WI38 (cell line): ENCODE measurements around the gene PCBP3.
"Not testable (repeated sequence)": the region's sequence is repeated elsewhere in the genome, so short reads cannot be mapped to it uniquely, and the experiment has no call there.

Experiments
- H3K4me3 ChIP-seq: 2 replicates; pipeline ENCODE4 v1.5.1; 2011; ENCODE audit warnings: low read depth, mild to moderate bottlenecking, control low read depth, low read length
- TF ChIP-seq, protein P1 (sequence below): IDR thresholded peaks from 2 replicates; pipeline ENCODE4 v1.5.1; 2012; ENCODE audit warnings: low read depth, mild to moderate bottlenecking, control low read depth, low read length

The PCBP3 gene

GRCh38 chr21:45618287-45618686 is 25.2 kb upstream of the PCBP3 start:
- TF ChIP-seq, protein P1, sequence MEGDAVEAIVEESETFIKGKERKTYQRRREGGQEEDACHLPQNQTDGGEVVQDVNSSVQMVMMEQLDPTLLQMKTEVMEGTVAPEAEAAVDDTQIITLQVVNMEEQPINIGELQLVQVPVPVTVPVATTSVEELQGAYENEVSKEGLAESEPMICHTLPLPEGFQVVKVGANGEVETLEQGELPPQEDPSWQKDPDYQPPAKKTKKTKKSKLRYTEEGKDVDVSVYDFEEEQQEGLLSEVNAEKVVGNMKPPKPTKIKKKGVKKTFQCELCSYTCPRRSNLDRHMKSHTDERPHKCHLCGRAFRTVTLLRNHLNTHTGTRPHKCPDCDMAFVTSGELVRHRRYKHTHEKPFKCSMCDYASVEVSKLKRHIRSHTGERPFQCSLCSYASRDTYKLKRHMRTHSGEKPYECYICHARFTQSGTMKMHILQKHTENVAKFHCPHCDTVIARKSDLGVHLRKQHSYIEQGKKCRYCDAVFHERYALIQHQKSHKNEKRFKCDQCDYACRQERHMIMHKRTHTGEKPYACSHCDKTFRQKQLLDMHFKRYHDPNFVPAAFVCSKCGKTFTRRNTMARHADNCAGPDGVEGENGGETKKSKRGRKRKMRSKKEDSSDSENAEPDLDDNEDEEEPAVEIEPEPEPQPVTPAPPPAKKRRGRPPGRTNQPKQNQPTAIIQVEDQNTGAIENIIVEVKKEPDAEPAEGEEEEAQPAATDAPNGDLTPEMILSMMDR, result no peak

GRCh38 chr21:45618846-45619485 is 24.6 kb upstream of the PCBP3 start:
- TF ChIP-seq, protein P1, result no peak
- H3K4me3 ChIP-seq, result no peak overlapping the region

More at GRCh38 chr21:45618287-45618686, 25.2 kb upstream of the PCBP3 start:
- H3K4me3 ChIP-seq, result no peak overlapping the region

DNA sequence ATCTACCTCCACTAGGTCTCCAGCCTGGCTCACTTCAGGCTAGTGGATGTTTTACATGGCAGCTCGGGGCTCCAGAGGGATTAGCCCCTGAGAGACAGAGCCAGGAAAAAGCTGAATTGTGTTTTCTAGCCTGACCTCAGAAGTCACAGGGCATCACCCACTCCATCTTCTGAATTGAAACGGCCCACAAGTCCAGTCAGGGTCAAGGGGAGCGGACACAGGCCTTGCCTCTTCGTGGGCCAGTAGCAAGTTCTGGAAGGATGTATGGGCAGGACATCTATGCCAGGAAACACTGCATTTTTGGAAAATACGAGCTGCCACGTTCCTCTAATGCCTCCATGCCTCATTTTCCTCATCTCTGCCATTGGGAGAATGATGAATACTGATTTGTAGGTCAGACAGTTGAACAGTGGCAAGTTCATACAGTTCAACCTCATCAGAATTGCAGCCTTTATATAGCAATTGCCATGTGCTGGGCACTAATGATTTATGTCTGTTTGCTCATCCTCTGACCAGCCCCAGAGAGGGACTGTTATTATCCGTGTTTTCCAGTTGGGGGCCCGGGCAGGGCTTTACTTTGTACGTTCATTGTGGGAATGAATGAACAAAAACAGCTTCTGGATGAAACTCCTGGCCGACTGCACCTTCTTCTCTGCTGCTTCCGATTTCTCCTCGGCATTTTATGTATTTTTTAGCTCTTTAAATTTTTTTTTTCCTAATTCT is 23.2 kb upstream of the PCBP3 start:
- TF ChIP-seq, protein P1, result no peak
- no peak overlapping the region for H3K4me3 ChIP-seq

GRCh38 chr21:45621435-45622331 is 21.8 kb upstream of the PCBP3 start:
- H3K4me3 ChIP-seq, result not testable (repeated sequence)

GRCh38 chr21:45622416-45623097 is 21.0 kb upstream of the PCBP3 start:
- H3K4me3 ChIP-seq, result no peak overlapping the region
- TF ChIP-seq, protein P1, result no peak

GRCh38 chr21:45623436-45623835 is 20.1 kb upstream of the PCBP3 start:
- no peak overlapping the region for H3K4me3 ChIP-seq
- TF ChIP-seq, protein P1, result no peak

DNA sequence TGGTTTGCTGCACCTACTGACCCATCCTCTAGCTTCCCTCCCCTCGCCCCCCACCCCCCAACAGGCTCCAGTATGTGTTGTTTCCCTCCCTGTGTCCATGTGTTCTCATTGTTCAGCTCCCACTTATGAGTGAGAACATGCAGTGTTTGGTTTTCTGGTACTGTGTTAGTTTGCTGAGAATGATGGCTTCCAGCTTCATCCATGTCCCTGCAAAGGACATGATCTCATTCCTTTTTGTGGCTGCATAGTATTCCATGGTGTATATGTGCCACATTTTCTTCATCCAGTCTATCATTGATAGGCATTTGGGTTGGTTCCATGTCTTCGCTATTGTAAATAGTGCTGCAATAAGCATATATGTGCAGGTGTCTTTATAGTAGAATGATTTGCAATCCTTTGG is 17.4 kb upstream of the PCBP3 start:
- H3K4me3 ChIP-seq, result not testable (repeated sequence)
